HG02759 (cell line): Measurements from ENCODE around the gene ADAT1.

Source experiments
- ATAC-seq: cut with Tn5 transposase; IDR thresholded peaks from one replicate; pipeline ENCODE4 v1.9.1; 2021; ENCODE audit warnings: mild to moderate bottlenecking, moderate library complexity; ENCODE audit not compliant: unreplicated experiment

Gene ADAT1, protein sequence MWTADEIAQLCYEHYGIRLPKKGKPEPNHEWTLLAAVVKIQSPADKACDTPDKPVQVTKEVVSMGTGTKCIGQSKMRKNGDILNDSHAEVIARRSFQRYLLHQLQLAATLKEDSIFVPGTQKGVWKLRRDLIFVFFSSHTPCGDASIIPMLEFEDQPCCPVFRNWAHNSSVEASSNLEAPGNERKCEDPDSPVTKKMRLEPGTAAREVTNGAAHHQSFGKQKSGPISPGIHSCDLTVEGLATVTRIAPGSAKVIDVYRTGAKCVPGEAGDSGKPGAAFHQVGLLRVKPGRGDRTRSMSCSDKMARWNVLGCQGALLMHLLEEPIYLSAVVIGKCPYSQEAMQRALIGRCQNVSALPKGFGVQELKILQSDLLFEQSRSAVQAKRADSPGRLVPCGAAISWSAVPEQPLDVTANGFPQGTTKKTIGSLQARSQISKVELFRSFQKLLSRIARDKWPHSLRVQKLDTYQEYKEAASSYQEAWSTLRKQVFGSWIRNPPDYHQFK

DNA sequence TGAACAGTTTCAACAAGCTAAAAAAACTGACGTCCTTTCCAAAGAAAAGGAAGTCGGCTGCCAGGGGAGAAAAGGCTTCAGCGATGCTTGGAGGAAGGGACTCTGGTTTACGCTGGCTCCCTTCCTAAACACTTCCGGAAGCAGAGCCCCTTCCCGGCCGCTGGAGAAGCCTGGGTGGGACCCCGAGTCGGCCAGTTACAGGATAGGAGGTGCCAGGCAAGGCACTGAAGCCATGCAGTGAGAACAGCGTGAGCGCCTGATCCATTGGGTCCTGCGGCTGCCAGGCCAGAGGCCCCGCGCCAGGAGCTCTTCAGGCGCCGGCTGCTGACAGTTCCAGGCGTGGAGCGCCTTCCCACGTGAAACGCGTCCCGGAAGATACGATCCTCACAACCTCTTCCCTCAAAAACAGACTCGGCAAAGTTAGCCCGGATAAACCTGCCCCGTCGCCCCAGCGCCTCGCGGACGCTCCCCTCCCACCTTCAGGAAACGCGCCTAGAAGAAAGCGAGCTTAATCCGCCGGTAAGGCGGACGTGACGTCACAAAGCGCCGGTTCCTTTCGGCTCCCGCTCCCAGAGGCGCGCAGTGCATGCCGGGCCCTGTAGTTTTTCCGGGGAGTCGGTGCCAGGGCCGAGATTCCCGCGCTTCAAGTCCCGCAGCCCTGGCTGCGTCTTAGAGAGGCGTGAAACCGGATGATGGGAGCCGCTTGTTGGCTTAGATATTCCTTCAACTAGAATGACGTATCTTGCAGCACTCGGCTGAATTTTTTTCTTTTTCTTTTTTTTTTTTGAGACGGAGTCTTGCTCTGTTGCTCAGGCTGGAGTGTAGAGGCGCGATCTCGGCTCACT, at the start of gene ADAT1:
ADAT1 (minus strand) TSS at position 521 of the 845 bp plus-strand sequence. CDS start 2,482 bp downstream, outside the sequence.
- peak; percentile 94 for ATAC-seq

DNA sequence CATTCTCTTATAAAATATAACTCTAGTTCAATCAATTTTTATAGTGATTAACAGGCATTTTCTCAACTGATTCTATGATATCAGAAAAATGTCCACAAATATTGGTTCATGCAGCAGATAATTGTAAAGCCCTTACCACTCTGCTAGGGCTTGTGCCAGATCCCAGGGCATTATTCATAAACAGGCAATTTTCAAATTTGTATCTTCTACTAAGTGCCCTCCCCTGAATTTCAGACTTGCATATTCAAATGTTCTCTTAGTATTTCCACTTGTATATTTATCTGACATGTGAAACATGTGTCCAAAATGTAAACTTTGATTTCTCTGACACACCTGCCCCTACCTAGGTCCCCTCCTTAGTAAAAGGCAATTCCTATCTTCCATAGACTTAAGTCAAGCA, 44.4 kb upstream of the ADAT1 start:
- ATAC-seq, result no peak

GRCh38 chr16:75660726-75661302, 37.7 kb upstream of the ADAT1 start:
- no peak for ATAC-seq

DNA sequence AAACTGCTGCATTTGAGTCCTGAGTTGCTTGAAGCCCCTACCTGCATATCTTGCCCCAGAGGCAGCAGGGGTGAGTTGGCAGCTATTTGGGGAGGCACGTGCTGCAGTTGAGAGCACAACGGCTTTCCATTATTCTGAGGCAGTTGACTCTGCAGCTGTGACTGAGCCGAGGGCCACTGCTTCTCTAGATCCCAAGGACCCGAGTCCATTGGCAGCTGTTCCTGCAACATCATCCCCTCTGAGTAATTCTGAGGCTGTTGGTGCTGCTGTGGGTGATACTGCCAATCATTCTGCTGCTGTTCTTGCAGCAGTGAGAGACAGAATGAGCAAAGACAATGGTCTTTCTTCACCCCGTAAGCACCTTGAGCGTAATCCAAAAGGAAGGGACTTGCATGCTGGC, 37.2 kb upstream of the ADAT1 start:
- no peak for ATAC-seq

DNA sequence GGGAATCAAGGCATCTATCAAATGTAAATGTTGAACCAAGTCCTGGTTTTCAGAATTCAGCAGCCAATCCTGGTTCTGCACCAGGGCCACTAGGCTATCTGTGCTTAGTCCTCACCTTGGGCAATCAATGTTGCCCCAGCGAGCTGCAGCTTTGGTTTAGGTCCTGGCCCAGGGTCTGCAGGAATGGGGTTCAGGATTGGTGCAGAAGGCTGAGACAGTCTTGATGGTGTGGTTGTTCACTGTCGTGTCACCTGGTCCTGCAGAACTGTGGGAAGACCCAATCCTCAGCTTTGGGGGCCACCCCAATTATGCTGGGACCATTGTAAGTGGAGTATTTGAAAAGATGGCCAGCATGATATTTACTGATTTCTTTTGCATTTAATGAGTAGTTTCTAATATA, 35.1 kb upstream of the ADAT1 start:
- ATAC-seq, result no peak

DNA sequence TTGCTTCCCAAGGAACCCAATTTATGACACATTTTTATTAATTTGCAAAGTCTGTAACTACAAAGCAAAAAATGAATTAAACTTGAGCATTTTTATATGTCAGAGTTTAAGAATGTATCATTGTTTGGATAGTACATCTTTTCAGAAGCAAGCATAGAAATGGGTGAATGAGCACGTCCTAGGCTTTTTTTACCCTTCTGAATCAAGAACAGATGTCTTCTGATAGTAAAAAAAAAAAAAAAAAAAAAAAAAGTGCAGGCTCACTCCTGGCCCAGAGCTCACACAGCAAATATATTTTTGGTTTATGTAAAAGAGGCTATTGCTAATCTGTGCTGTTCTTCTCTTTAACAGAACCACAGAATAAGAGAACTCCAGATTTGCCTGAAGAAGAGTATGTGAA, 30.8 kb upstream of the ADAT1 start:
- ATAC-seq, result no peak

- ATAC-seq, result peak; percentile 36
These were observed 25.4 kb upstream of the ADAT1 start for GRCh38 chr16:75648265-75649076.

DNA sequence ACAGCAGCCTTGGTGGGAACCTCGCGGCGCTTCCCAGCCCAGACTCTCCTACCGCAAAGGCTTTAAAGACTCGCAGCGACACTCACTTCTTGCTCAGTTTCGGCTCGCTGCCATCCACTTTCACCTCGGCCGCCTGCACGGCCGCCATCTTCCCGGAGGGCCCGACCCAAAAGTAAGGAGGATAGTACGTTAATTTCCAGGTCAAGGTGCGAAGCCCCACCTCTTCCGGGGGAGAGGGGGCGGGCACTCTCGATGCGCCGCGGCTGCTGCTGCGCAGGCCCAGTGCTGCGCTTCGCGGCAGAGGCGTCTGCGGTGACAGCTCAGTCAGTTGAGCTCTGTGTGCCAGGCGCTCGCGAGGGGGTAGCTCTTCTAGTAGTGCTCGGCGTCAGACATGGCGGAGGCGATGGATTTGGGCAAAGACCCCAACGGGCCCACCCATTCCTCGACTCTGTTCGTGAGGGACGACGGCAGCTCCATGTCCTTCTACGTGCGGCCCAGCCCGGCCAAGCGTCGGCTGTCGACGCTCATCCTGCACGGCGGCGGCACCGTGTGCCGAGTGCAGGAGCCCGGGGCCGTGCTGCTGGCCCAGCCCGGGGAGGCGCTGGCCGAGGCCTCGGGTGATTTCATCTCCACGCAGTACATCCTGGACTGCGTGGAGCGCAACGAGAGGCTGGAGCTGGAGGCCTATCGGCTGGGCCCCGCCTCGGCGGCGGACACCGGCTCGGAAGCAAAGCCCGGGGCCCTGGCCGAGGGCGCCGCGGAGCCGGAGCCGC, 24.6 kb upstream of the ADAT1 start, which contains the start of the genes KARS1 and TERF2IP:
KARS1 (minus strand) TSS at position 174 of the 773 bp plus-strand sequence; CDS start at position 148, 26 bp downstream.
TERF2IP (plus strand) TSS at position 282 of the 773 bp plus-strand sequence; CDS start at position 392, 110 bp downstream.
- peak; percentile 84 for ATAC-seq

- peak; percentile 25 for ATAC-seq
These were observed 24.0 kb upstream of the ADAT1 start for GRCh38 chr16:75647112-75647491.

DNA sequence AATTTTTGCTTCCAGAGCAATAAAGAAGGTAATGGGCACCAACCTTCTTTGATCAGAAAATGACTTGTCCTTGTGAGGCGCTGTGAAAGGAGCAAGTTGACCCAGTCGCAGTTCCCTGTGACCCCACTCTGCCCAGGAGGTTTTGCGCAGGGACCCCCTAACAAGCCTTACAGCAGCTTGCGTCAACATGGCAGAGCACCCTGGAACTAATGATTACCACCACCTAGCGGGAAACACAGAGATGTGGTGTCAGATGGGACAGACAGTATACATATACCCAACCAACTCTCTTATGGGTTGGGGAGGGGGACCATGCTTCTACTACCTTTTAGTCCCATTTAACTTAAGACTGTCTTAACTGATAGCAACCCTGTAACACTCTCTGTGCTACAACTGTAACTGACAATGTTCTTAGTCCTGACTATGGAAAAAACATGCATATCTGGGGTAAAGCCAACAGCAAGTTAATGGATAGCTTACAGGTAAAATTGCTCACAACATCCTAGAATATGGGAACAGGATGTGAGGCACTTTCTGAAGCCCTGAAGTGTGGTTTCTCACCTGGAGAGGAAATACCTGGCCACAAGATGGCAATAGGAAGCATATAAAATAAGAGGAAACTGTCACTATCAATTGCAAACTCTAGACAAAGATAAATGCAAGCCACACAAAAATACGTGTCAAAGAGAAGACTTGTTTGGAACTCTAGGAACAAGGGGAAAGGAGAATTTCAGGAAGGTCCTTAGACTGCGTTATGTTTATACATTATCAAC, 21.3 kb upstream of the ADAT1 start:
- ATAC-seq, result no peak

GRCh38 chr16:75640598-75640997, 17.5 kb upstream of the ADAT1 start:
- ATAC-seq, result no peak

GRCh38 chr16:75635036-75635435, 12.0 kb upstream of the ADAT1 start:
- ATAC-seq, result no peak

DNA sequence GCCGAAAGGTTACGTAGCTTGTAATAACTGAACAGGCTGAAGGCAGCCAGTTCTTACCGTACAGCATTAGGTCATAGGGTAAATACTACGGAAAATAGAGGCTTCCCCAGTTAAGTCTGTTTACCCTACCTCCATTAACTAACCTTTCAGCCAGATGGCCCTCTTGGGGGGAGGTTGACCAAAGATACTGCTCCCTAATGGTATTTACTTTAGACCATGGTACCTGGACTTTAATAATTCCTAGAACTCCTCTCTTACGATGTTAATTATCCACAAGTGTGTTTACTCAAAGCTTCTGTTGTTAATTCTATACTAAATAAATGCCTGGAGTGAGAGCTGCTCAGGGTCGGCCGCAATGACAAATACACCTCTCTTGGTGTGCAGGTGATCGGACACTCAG, 9.8 kb upstream of the ADAT1 start:
- no peak for ATAC-seq

- no peak for ATAC-seq
These were observed 7.0 kb upstream of the ADAT1 start for GRCh38 chr16:75630052-75630451.

DNA sequence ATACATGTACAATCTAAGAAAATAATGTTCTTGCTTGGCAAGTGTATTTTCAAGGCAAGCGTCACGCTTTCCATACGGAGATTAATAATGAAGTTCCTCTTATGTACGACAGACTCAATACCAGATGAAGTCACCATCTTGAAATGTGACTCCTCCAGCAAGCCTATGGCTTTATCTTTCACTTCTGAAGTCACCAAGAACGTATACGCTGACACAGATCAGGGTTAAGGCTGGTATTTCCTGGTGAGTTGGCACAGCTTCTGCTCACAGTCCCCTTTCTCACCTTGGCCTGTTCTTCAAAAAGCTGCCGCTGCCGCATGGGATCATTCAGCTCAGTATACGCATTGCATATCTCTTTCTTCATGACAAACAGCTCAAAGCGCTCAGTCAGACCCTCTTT, 6.1 kb upstream of the ADAT1 start:
- no peak for ATAC-seq

GRCh38 chr16:75628351-75628750, 5.3 kb upstream of the ADAT1 start:
- ATAC-seq, result no peak

DNA sequence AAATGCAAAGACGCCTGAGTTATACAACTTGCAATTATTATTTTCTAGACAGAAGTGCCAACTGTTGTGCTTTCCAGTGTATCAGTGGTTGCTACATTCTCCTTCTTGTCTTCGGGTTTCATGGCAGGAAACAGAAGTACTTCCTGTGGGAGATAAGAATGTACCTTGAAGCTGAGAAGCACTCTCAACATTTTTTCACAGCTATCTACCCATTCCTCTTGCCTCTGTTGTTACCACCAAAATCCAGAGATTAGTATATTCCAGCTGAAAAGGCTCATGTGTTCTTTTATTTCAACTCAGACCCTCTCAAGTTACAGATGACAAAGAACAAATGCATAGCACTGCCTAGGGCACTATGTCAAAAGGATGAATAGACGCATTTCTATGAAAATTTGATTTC, 4.8 kb upstream of the ADAT1 start:
- ATAC-seq, result no peak

GRCh38 chr16:75626806-75627205, 3.7 kb upstream of the ADAT1 start:
- no peak for ATAC-seq

DNA sequence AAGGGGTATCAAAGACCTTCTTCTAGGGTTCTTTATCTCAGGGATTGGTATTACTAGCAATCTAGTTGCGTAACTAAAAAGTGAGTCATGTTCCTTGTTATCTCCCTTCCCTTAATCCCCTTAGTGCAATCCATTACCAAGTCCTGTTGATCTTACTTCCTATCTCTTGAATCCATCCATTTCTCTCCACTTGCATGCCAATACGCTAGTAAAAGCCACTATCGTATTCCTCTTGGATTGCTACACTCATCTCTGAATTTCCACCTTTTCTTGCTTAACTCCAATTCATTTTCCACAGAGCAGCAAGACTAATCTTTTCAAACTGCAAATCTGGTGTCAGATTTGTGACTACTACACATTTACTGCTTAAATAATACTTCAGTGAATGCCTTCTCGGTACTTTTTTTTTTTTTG, 1.8 kb upstream of the ADAT1 start:
- ATAC-seq, result no peak
